Fibroblast of lung (primary cell): ENCODE data around the gene FSIP2. TPM values are rescaled to one million over a fixed set of nuclear protein-coding genes. Genes with fewer than 3 reads are reported as not detected.

Experiments used
- DNase-seq, 2 donors: peaks; one replicate each; pipeline versions ENCODE4 v3.0.0 to v3.0.0-alpha.2; 2010; ENCODE audit warnings: low read depth in 2 of 2
- H2AFZ ChIP-seq: 2 replicates; pipeline ENCODE4 v1.5.1; 2012; ENCODE audit warnings: low read length, control low read depth, inconsistent platforms
- H3K27ac ChIP-seq: 2 replicates; pipeline ENCODE4 v1.5.1; 2011; ENCODE audit warnings: low read length, control low read depth; ENCODE audit not compliant: insufficient read depth
- H3K27me3 ChIP-seq: 2 replicates; pipeline ENCODE4 v1.5.1; 2011; ENCODE audit warnings: mild to moderate bottlenecking, low read length; ENCODE audit not compliant: control insufficient read depth, insufficient read depth
- H3K36me3 ChIP-seq: 2 replicates; pipeline ENCODE4 v1.5.1; 2011; ENCODE audit warnings: low read length; ENCODE audit not compliant: control insufficient read depth, insufficient read depth
- H3K4me1 ChIP-seq: 2 replicates; pipeline ENCODE4 v1.5.1; 2011; ENCODE audit warnings: low read length; ENCODE audit not compliant: control insufficient read depth, insufficient read depth; ENCODE audit errors: extremely low read depth
- H3K4me2 ChIP-seq: 2 replicates; pipeline ENCODE4 v1.5.1; 2011; ENCODE audit warnings: low read length, control low read depth; ENCODE audit not compliant: insufficient read depth; ENCODE audit errors: extremely low read depth
- H3K4me3 ChIP-seq, 4 experiments: fragments of 200-600 bp in 1 of 4; sonication (generic) in 1 of 4; replicated peaks in 1 of 4; 2 replicates each; pipeline ENCODE4 v1.5.1; 2011 to 2016; ENCODE audit warnings: low read length in 4 of 4, low read depth in 3 of 4, mild to moderate bottlenecking in 3 of 4, control low read depth in 2 of 4, inconsistent platforms in 1 of 4, mixed read lengths in 1 of 4; ENCODE audit not compliant: insufficient read depth in 1 of 4; ENCODE audit errors: control extremely low read depth in 1 of 4
- H3K79me2 ChIP-seq: 2 replicates; pipeline ENCODE4 v1.5.1; 2012; ENCODE audit warnings: mild to moderate bottlenecking, low read length, inconsistent platforms; ENCODE audit not compliant: control insufficient read depth, insufficient read depth
- H3K9ac ChIP-seq: 2 replicates; pipeline ENCODE4 v1.5.1; 2011; ENCODE audit warnings: mild to moderate bottlenecking, low read length, control low read depth; ENCODE audit not compliant: insufficient read depth
- H3K9me3 ChIP-seq: 2 replicates; pipeline ENCODE4 v1.5.1; 2012; ENCODE audit warnings: low read depth, low read length; ENCODE audit not compliant: control insufficient read depth, insufficient read depth
- H4K20me1 ChIP-seq: 2 replicates; pipeline ENCODE4 v1.5.1; 2011; ENCODE audit warnings: low read length; ENCODE audit not compliant: control insufficient read depth, insufficient read depth; ENCODE audit errors: extremely low read depth
- EZH2 ChIP-seq: IDR thresholded peaks from 2 replicates; pipeline ENCODE4 v1.5.1; 2012; ENCODE audit warnings: low read length, control low read depth, mild to moderate bottlenecking; ENCODE audit errors: missing control alignments
- polyA minus RNA-seq: library from RNA; depleted of rRNA, polyadenylated mRNA; stranded (reverse); fragments of >200 nt; gene quantifications from 2 replicates; pipeline ENCODE4 v1.2.3, GENCODE V29; 2011; ENCODE audit warnings: low replicate concordance
- polyA plus RNA-seq, 2 donors: library from polyadenylated mRNA; depleted of rRNA in 1 of 2; stranded (reverse) in 1 of 2; unstranded in 1 of 2; fragments of >200 nt; gene quantifications; 2 replicates each; pipeline ENCODE4 v1.2.1, GENCODE V29; 2011 to 2012; ENCODE audit warnings: missing spikeins in 1 of 2
- total RNA-seq: library from RNA; depleted of rRNA; stranded (reverse); fragments of >200 nt; gene quantifications from 2 replicates; pipeline ENCODE4 v1.2.1, GENCODE V29; 2014
- TF ChIP-seq, protein P1 (sequence below), 2 donors: IDR thresholded peaks in 1 of 2; conservative IDR thresholded peaks in 1 of 2; 1 replicate in 1 of 2; 2 replicates in 1 of 2; pipeline ENCODE4 v1.5.1; 2011 to 2012; ENCODE audit warnings: low read length in 2 of 2, control low read depth in 1 of 2, inconsistent platforms in 1 of 2, low read depth in 1 of 2, mild to moderate bottlenecking in 1 of 2

FSIP2 gene, protein sequence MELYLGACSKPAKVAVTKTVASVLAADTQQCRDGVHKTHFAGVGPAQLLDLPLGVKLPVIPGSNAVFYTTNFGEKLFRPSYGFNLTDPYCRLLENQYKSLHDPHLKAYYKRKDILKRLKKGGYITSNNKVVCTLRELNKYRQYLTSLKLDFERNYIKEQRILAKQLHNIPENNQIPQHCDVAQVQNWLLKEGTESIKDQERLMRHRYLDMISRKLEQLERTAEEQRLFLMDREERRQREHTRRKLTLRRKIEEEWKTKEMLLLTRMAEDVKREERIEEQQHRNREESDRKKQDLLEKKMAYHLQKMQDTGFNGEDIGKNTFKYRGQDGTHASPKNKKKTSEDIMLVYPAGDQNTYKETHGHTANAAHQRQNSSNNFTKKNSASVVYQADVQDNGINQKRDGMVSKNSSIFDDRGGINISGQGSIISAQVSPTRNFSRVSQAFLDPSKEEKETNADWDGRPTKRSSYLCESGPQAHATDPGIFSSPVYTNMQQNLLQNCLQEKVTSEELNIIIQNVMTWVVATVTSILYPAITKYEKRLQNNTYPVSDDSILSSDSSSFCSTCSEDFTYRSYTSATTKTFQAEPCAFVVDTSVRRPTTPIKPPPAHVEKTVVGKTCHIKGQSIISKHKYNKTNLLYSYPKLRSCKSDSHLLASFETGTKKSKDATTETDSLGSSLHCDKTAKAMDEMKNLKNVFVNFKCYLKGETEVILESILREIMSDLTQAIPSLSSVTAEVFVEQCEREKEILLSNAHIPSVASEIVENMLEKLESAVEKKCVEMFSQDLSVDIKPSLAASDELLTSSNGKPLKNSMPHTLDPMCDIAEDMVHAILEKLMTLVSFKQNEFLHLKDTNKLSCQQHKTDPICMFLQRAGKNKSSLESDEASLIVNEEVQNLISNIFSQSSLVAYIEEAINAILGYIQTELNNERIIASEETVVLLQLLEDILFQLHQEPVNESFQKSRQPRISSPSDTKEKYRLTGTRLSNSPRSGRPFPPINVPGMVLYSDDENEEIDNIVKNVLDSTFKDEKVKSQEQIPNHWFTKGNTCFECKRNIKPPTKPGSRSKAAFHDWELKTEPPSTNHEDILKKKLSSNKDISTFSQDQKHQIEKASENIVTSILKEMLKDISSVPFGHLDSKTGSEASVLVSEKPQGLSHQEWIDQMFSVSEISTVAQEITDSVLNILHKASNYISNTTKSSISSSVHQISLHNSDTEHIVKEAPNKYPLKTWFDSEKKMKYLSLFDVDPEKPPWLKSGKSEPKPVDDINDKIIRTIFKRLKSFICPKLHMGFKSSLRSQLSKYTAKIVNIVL (N-terminal part only)
- total RNA-seq (0.26 and 1.7 TPM in 2 replicates), polyA plus RNA-seq (under 0.01 TPM in 2 replicates), polyA minus RNA-seq (not detected in 2 replicates)
- polyA plus RNA-seq (2012) = 0.02 TPM in 1 of 2 replicates, not detected in the other

DNA sequence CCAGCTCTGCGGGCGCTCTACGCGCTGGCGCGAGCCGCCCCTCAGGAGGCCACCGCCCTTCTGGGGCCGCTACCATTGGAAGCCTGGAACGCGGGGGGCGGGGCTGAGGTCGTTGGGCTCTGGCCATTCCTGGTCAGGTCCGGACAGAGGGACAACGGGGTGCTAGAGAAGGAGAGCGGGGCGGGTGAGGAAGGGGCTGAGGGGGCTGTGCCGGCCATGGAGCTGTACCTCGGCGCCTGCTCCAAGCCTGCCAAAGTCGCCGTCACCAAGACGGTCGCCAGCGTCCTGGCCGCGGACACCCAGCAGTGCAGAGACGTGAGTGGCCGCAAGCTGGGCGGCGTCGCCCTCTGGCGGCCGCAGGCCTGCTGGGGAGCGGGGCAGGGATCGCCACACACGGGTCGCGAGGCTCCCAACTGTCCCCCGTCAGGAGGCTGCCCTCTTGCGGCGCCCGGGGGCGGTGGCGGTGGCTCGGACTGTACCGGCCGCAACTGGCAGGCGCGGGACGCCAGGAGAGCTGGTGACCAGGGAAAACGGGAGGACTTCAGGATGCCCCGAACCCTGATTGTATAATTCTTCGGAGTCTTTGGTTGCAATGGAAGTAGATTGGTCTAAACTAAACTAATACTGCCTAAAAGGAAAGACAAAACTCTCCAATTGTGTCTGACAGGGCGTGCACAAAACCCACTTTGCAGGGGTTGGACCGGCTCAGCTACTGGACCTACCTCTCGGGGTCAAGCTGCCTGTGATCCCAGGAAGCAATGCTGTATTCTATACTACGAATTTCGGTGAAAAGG, at the start of gene FSIP2:
Gene FSIP2, plus strand, starts transcription at position 126 of the 794 bp plus-strand sequence. Its CDS starts 91 bp downstream, at position 217.
- Histone ChIP-seq H3K9ac (no peak within 1 kb of the TSS), H3K9me3 (no peaks in the 10 kb centered on the region), H3K4me1 (no peaks in the 10 kb centered on the region), H2AFZ (peak within 1 kb of the TSS; percentile 45), H3K27ac (no peak within 1 kb of the TSS), H4K20me1 (no peaks in the 10 kb centered on the region), H3K4me3 (peak within 1 kb of the TSS; percentile 15 to 54 (median 37)), H3K4me2 (peak within 1 kb of the TSS; percentile 54), H3K27me3 (no peaks in the 10 kb centered on the region), H3K36me3 (no peaks in the 10 kb centered on the region), H3K79me2 (no peaks in the 10 kb centered on the region)
- DNase-seq = peak; percentile 69 to 71
- no peak for TF ChIP-seq EZH2
- TF ChIP-seq, protein P1, sequence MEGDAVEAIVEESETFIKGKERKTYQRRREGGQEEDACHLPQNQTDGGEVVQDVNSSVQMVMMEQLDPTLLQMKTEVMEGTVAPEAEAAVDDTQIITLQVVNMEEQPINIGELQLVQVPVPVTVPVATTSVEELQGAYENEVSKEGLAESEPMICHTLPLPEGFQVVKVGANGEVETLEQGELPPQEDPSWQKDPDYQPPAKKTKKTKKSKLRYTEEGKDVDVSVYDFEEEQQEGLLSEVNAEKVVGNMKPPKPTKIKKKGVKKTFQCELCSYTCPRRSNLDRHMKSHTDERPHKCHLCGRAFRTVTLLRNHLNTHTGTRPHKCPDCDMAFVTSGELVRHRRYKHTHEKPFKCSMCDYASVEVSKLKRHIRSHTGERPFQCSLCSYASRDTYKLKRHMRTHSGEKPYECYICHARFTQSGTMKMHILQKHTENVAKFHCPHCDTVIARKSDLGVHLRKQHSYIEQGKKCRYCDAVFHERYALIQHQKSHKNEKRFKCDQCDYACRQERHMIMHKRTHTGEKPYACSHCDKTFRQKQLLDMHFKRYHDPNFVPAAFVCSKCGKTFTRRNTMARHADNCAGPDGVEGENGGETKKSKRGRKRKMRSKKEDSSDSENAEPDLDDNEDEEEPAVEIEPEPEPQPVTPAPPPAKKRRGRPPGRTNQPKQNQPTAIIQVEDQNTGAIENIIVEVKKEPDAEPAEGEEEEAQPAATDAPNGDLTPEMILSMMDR (conservative IDR thresholded peaks at IDR 0.05 in 1 of 2, IDR thresholded peaks at IDR 0.05 in 1 of 2; ENCODE audit: low read depth in 1 of 2, low read length in 2 of 2) = peak; percentile 66 to 80

DNA sequence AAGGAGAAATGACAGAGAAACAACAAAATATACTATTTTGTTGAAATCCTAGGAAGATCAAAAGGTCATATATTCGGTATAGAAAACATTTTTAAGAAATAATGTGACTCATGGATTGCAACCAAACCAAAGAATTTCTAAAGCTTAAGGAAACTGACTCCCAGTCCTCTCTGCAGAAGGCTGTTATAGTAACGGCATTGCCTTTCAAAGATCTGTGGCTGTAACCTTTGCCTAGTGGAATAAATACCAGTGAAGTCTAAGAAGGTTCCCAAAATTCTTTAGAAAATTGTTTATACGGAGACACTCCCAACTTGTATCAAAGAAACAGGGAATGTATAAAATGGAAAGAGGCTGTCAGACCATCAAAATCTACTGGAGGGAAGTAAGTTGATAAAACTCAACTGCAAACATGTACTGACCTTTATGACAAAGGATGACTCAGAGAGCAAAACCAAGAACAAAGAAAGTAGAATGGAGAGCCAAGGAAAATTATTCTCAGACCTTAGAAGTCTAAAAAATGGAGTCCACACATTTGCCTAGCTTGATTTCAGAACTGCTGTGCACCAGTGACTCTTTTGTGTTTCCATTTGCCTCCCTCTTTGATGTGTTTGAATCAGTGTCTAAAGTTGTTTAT, 48.6 kb upstream of the FSIP2 start:
- no peaks in the 10 kb centered on the region for H3K4me1 ChIP-seq
- H4K20me1 ChIP-seq = no peaks in the 10 kb centered on the region
- H3K36me3 ChIP-seq = no peaks in the 10 kb centered on the region
- no peaks in the 10 kb centered on the region for H3K9me3 ChIP-seq
- H3K27ac ChIP-seq = no peak overlapping the region
- peak; percentile 30 to 58 for DNase-seq
- H3K4me3 ChIP-seq = no peak overlapping the region
- H3K27me3 ChIP-seq = no peaks in the 10 kb centered on the region
- H3K4me2 ChIP-seq = no peak overlapping the region
- TF ChIP-seq EZH2 = no peak
- TF ChIP-seq, protein P1 (conservative IDR thresholded peaks at IDR 0.05 in 1 of 2, IDR thresholded peaks at IDR 0.05 in 1 of 2; ENCODE audit: low read depth in 1 of 2, low read length in 2 of 2) = no peak
- H2AFZ ChIP-seq = no peak overlapping the region
- H3K79me2 ChIP-seq = no peaks in the 10 kb centered on the region
- H3K9ac ChIP-seq = no peak overlapping the region
